ENCODE data around the gene COL5A1. TPM values are rescaled to one million over a fixed set of nuclear protein-coding genes. Genes with fewer than 3 reads are reported as not detected.

Gene COL5A1
- total RNA-seq, 4 donors from 2014 or later = 4.0 to 12.8 (median 6.3) TPM

- WGBS, 2 donors = 71 to 93% methylated on average over 2 to 6 of the region's 8 CpGs
- DNase-seq = no peak
- no peak for TF ChIP-seq POLR2A (IDR thresholded peaks at IDR 0.05)
- TF ChIP-seq CTCF (IDR thresholded peaks at IDR 0.05) = no peak
These were observed 249.4 kb downstream of the COL5A1 start for GRCh38 chr9:134891053-134891452.

DNA sequence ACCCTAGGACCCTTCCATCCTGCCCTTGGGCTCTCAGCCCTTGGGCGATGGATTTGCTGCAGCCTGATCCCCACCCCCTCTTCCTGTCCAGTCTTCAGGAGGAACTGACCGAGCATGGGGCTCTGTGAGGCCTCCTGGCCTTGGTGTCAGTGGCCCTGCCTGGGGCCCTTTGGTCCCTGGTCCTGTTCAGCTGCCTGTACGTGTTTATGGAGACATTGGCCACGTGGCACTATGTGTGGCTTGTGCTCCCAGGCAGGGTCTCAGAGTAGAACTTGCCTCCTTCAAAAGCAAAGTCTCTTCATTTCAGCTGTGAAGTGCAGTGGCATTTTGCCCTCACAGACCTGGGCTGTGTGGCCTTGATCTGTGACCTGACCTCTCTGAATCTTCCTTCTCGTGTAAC is 250.1 kb downstream of the COL5A1 start:
- H3K4me3 ChIP-seq = no peak overlapping the region
- H3K36me3 ChIP-seq = no peaks in the 10 kb centered on the region
- H3K9me3 ChIP-seq = peaks cover 0 to 6% (median 0%) of the 10 kb centered on the region in 3 donors
- intact Hi-C loops (cut with DNase I) = no loop called here
- no peak for DNase-seq
- peaks cover 0 to 28% (median 0%) of the 10 kb centered on the region in 4 donors for H3K27me3 ChIP-seq
- no peak for TF ChIP-seq CTCF (IDR thresholded peaks at IDR 0.05)
- no peak for TF ChIP-seq POLR2A (IDR thresholded peaks at IDR 0.05)
- H3K27ac ChIP-seq = no peak overlapping the region
- H3K4me1 ChIP-seq = peaks cover 0 to 15% (median 8%) of the 10 kb centered on the region in 3 donors
- 60 to 90% methylated on average over 1 of the region's 5 CpGs for WGBS, 2 donors

More at GRCh38 chr9:134891053-134891452, 249.4 kb downstream of the COL5A1 start:
- Histone ChIP-seq H3K27ac (no peak overlapping the region), H3K9me3 (peaks cover 0 to 6% (median 0%) of the 10 kb centered on the region in 3 donors), H3K4me1 (peaks cover 0 to 8% (median 4%) of the 10 kb centered on the region in 3 donors), H3K4me3 (no peak overlapping the region), H3K27me3 (peaks cover 0 to 28% (median 0%) of the 10 kb centered on the region in 4 donors), H3K36me3 (no peaks in the 10 kb centered on the region)
- intact Hi-C loops (cut with DNase I) = no loop called here

- H3K27ac ChIP-seq = no peak overlapping the region
- intact Hi-C loops (cut with DNase I) = no loop called here
- no peak overlapping the region for H3K4me3 ChIP-seq
- 20 to 69% methylated on average over 1 to 4 of the region's 6 CpGs for WGBS, 2 donors
- H3K36me3 ChIP-seq = no peaks in the 10 kb centered on the region
- peaks cover 0 to 31% (median 0%) of the 10 kb centered on the region in 4 donors for H3K27me3 ChIP-seq
- H3K4me1 ChIP-seq = peaks cover 0 to 19% (median 8%) of the 10 kb centered on the region in 3 donors
- DNase-seq = no peak
- TF ChIP-seq POLR2A (IDR thresholded peaks at IDR 0.05) (no peak), CTCF (IDR thresholded peaks at IDR 0.05) (no peak)
- H3K9me3 ChIP-seq = peaks cover 0 to 6% (median 0%) of the 10 kb centered on the region in 3 donors
These were observed 250.6 kb downstream of the COL5A1 start for GRCh38 chr9:134892221-134892620.

DNA sequence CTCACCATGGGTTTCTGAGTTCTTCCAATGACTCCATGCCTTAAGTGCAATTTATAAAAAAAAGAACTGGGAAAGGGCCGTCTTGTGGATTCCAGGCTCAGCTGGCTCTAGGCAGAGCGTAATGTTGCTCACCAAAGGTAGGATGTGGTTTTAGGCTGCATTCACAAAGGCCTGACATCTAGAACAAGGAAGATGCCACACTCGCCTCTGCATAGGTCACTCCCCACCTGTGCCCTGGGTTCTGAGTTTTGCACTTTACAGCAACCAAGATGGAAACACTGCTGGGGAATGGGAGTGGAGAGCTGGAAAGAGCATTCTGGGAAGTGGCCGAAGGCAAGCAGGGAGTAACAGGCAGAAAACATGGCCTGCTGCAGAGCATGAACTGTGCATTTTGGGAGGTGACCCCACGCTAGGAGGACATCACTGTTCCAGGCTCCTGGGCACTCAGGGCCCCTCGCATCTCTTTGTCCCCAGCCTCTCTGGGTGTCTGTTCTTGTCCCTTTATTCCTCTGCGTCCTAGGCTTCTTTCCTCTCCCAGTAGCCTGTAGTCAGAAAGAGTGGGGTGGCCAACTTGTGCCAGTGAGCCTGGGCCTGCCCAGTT is 251.3 kb downstream of the COL5A1 start:
- WGBS, 2 donors = 71 to 87% methylated on average over 6 to 7 of the region's 7 CpGs
- DNase-seq = no peak
- Histone ChIP-seq H3K9me3 (peaks cover 0 to 6% (median 0%) of the 10 kb centered on the region in 3 donors), H3K27me3 (peaks cover 0 to 29% (median 0%) of the 10 kb centered on the region in 4 donors), H3K27ac (no peak overlapping the region), H3K36me3 (no peaks in the 10 kb centered on the region), H3K4me1 (peaks cover 0 to 19% (median 8%) of the 10 kb centered on the region in 3 donors), H3K4me3 (no peak overlapping the region)
- TF ChIP-seq POLR2A (IDR thresholded peaks at IDR 0.05) (no peak), CTCF (IDR thresholded peaks at IDR 0.05) (no peak)
- intact Hi-C loops (cut with DNase I) = no loop called here

Small RNA genes within 50 kb of the gene (small RNA-seq; reads per million reads assigned to genes)
- 0 reads per million in 4 donors for gene AL603650.1
- gene MIR3689A = 0 reads per million in 4 donors
- gene MIR3689B = 0 reads per million in 4 donors
- 0 reads per million in 4 donors for gene MIR3689C
- 0 reads per million in 4 donors for gene MIR3689D1
- gene MIR3689D2 = 0 reads per million in 4 donors
- 0 reads per million in 4 donors for gene MIR3689E
- 0 reads per million in 4 donors for gene MIR3689F

Other genes with a start within 250 kb of the COL5A1 start
- gene FCN2, start 239.0 kb downstream of the COL5A1 start, total RNA-seq = not detected

Measured in esophagus squamous epithelium (tissue), 5 donors.